OCI-LY7 (cell line): ENCODE data around the gene ACVR1C. TPM values are rescaled to one million over a fixed set of nuclear protein-coding genes. Genes with fewer than 3 reads are reported as not detected.

Experiments used
- BruUV-seq: library from RNA; stranded (reverse); fragments of 400-500 nt; replicated peaks from 2 replicates; lab custom pipeline; 2021; lab: Mats Ljungman, UMichigan
- CTCF ChIA-PET: fragments of 300-600 bp; sonication (Branson Sonifier 250); formaldehyde crosslinking; loops from one replicate; lab custom pipeline; 2022; ENCODE audit warnings: antibody characterized with exemption; ENCODE audit not compliant: unreplicated experiment; lab: Charles Lee
- POLR2A ChIA-PET: fragments of 300-600 bp; sonication (Branson Sonifier 250); formaldehyde crosslinking; loops from one replicate; lab custom pipeline; 2022; ENCODE audit warnings: antibody characterized with exemption; lab: Charles Lee
- DNase-seq: peaks from one replicate; pipeline ENCODE4 v3.0.0-alpha.2; 2015; ENCODE audit warnings: low spot score
- H2AFZ ChIP-seq: fragments of 200-600 bp; sonication (generic), shearing (Covaris generic); 2 replicates; pipeline ENCODE4 v1.6.1; 2014; ENCODE audit warnings: mild to moderate bottlenecking, antibody characterized with exemption, low read length, moderate library complexity
- H3K27ac ChIP-seq: fragments of 200-600 bp; sonication (generic); 2 replicates; pipeline ENCODE4 v1.5.1; 2014; ENCODE audit warnings: mixed run types, low read depth, mild to moderate bottlenecking, moderate library complexity, low read length, inconsistent platforms; ENCODE audit not compliant: poor library complexity, severe bottlenecking
- H3K36me3 ChIP-seq: fragments of 200-600 bp; sonication (generic); 2 replicates; pipeline ENCODE4 v1.6.1; 2014; ENCODE audit warnings: mild to moderate bottlenecking, antibody characterized with exemption, low read length, moderate library complexity, mixed read lengths; ENCODE audit not compliant: insufficient read depth
- H3K4me1 ChIP-seq: fragments of 200-600 bp; sonication (generic); 2 replicates; pipeline ENCODE4 v1.5.1; 2014; ENCODE audit warnings: mild to moderate bottlenecking, low read length; ENCODE audit not compliant: insufficient read depth, poor library complexity, severe bottlenecking
- H3K4me2 ChIP-seq: fragments of 200-600 bp; sonication (generic); 2 replicates; pipeline ENCODE4 v1.6.1; 2014; ENCODE audit warnings: mild to moderate bottlenecking, low read length
- H3K4me3 ChIP-seq: fragments of 200-600 bp; sonication (generic); 2 replicates; pipeline ENCODE4 v1.5.1; 2014; ENCODE audit warnings: mild to moderate bottlenecking, low read depth, low read length; ENCODE audit not compliant: poor library complexity, severe bottlenecking
- H3K79me2 ChIP-seq: fragments of 200-600 bp; sonication (generic); 2 replicates; pipeline ENCODE4 v1.6.1; 2016; ENCODE audit warnings: low read depth, mild to moderate bottlenecking, low read length, moderate library complexity, mixed read lengths; ENCODE audit not compliant: insufficient read depth
- H3K9me2 ChIP-seq: fragments of 200-600 bp; sonication (generic); 2 replicates; pipeline ENCODE4 v1.6.1; 2016; ENCODE audit warnings: mild to moderate bottlenecking, low read length, mixed read lengths; ENCODE audit not compliant: insufficient read depth
- H3K9me3 ChIP-seq: fragments of 200-600 bp; sonication (generic); 2 replicates; pipeline ENCODE4 v1.6.1; 2014; ENCODE audit warnings: mild to moderate bottlenecking, mixed run types, low read length, mixed read lengths
- H4K20me1 ChIP-seq: fragments of 200-600 bp; sonication (generic); 2 replicates; pipeline ENCODE4 v1.6.1; 2014; ENCODE audit warnings: mild to moderate bottlenecking, antibody characterized with exemption, low read length, moderate library complexity, mixed read lengths; ENCODE audit not compliant: insufficient read depth
- EZH2phosphoT487 ChIP-seq: fragments of 200-600 bp; sonication (generic); IDR thresholded peaks from 2 replicates; pipeline ENCODE4 v1.6.1; 2018; ENCODE audit warnings: low read depth, borderline replicate concordance, mild to moderate bottlenecking, mixed run types, antibody characterized with exemption, low read length, moderate library complexity, mixed read lengths
- intact Hi-C: fragments of 100-400 bp; cut with micrococcal nuclease; formaldehyde crosslinking; loops from one replicate; pipeline ENCODE4 v1.10.0; 2022; ENCODE audit not compliant: unreplicated experiment
- total RNA-seq, 2 experiments: library from RNA; depleted of rRNA in 1 of 2; stranded (reverse); fragments of >200 nt in 1 of 2; shearing (Covaris generic) in 1 of 2; gene quantifications; 2 replicates each; pipeline ENCODE4 v1.2.3, GENCODE V29; 2014 to 2022
- TF ChIP-seq, protein P1 (sequence below): fragments of 200-600 bp; sonication (generic); conservative IDR thresholded peaks from 2 replicates; pipeline ENCODE4 v1.5.1; 2014; ENCODE audit warnings: mild to moderate bottlenecking, antibody characterized with exemption, low read length, moderate library complexity, mixed read lengths

Gene ACVR1C
- total RNA-seq, 2 experiments from 2014 or later: 0.03 TPM; not detected in 1

GRCh38 chr2:157479081-157480027 lies 149.3 kb downstream of the ACVR1C start:
- no peaks in the 10 kb centered on the region for H3K36me3 ChIP-seq
- TF ChIP-seq, protein P1, sequence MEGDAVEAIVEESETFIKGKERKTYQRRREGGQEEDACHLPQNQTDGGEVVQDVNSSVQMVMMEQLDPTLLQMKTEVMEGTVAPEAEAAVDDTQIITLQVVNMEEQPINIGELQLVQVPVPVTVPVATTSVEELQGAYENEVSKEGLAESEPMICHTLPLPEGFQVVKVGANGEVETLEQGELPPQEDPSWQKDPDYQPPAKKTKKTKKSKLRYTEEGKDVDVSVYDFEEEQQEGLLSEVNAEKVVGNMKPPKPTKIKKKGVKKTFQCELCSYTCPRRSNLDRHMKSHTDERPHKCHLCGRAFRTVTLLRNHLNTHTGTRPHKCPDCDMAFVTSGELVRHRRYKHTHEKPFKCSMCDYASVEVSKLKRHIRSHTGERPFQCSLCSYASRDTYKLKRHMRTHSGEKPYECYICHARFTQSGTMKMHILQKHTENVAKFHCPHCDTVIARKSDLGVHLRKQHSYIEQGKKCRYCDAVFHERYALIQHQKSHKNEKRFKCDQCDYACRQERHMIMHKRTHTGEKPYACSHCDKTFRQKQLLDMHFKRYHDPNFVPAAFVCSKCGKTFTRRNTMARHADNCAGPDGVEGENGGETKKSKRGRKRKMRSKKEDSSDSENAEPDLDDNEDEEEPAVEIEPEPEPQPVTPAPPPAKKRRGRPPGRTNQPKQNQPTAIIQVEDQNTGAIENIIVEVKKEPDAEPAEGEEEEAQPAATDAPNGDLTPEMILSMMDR: no peak
- peaks cover 42% of the 10 kb centered on the region for H3K4me1 ChIP-seq
- ChIA-PET POLR2A (interaction anchor here (0.5 to 1.0 kb wide), 6 partner anchors 8 to 156 kb away, joined by 3 to 4 read pairs (median 3); no protein-coding TSS in a partner anchor), CTCF (interaction anchor here (1.1 kb wide), 1 partner anchor 153 kb away, joined by 3 read pairs; no protein-coding TSS in a partner anchor)
- H3K4me3 ChIP-seq: no peak overlapping the region
- no peak for DNase-seq
- BruUV-seq: no TSS peak
- H3K27ac ChIP-seq: no peak overlapping the region
- H2AFZ ChIP-seq: peak overlapping the region; percentile 67
- no peaks in the 10 kb centered on the region for H4K20me1 ChIP-seq
- no peaks in the 10 kb centered on the region for H3K79me2 ChIP-seq
- H3K9me3 ChIP-seq: no peaks in the 10 kb centered on the region
- H3K9me2 ChIP-seq: no peaks in the 10 kb centered on the region
- H3K4me2 ChIP-seq: no peak overlapping the region
- intact Hi-C loops: no loop called here

DNA sequence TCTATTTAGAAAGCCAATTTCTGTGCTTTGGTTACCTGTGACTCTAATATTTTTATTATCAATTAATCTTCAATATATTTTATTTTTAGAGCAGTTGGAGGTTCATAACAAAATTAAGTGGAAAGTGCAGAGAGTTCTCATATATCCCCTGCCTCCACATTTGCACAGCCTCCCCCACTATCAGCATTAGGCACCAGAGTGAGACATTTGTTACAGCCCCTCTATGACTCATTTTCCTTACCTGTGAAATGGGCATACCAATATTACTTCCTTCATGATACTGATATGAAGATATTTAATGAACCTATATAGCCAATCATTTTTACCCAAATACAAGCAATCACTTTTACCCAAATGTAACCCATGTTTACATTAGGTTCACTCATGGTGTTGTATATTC lies 150.7 kb downstream of the ACVR1C start:
- H3K4me1 ChIP-seq: peaks cover 50% of the 10 kb centered on the region
- no TSS peak for BruUV-seq
- H2AFZ ChIP-seq: no peak overlapping the region
- TF ChIP-seq EZH2phosphoT487: no peak
- TF ChIP-seq, protein P1: no peak
- H3K79me2 ChIP-seq: no peaks in the 10 kb centered on the region
- H3K9me3 ChIP-seq: no peaks in the 10 kb centered on the region
- DNase-seq: no peak
- H3K4me3 ChIP-seq: no peak overlapping the region
- no peak overlapping the region for H3K4me2 ChIP-seq
- H3K27ac ChIP-seq: no peak overlapping the region
- ChIA-PET POLR2A (interaction anchor here (1.0 kb wide), 1 partner anchor 35 kb away, joined by 3 read pairs; no protein-coding TSS in a partner anchor), CTCF (interaction anchor here (1.5 kb wide), 1 partner anchor 11 kb away, joined by 3 read pairs; no protein-coding TSS in a partner anchor)
- no peaks in the 10 kb centered on the region for H3K36me3 ChIP-seq
- H3K9me2 ChIP-seq: no peaks in the 10 kb centered on the region
- H4K20me1 ChIP-seq: no peaks in the 10 kb centered on the region
- intact Hi-C loops: no loop called here
